NCI-H1417 treated with DMSO at 0.1 percent for 48 hours (cell line): Measurements from ENCODE around the gene PCDH10.
A peak's percentile ranks its signal among the peaks of the same experiment; 100 is the strongest.

Source experiments
- DNase-seq: peaks from one replicate; lab custom pipeline; 2025; lab: John Stamatoyannopoulos, UW

Gene PCDH10

DNA sequence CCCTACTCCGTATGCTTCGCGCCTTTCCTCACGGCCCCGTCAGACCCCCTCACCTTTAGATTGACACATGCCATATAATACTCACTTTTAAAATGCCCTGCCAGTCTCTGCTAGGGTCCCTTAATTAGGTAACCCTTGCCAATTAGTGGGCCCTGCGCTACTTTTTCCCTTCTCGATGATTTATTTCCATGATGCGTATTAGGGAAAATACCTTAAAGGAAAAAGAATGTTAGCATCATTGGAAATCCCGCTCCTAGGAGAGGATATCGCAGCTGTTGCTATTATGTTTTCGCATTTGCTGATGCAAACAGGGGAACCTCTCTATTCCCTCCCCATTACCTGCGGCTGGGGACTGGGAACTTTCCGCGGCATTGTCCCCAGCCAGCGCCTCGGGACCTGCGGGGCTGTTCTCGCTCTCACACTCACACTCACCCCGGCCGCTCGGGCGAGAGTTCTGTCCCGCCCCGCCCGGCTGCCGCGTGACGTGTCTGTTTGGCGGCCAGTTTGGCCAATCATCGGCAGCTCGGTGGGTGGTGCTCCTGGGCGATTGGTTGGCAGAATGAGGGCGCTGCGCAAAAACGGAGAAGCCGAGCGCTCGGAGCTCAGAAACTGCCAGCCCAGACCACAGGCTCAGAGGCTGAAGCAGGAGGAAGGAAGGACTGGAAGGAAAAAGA is at the start of gene PCDH10:
TSS of gene PCDH10 (plus strand) at position 605 of the 674 bp plus-strand sequence. CDS start 847 bp downstream, outside the sequence.
- peak; percentile 34 for DNase-seq

GRCh38 chr4:133102043-133102442 is 47.1 kb upstream of the PCDH10 start:
- no peak for DNase-seq

DNA sequence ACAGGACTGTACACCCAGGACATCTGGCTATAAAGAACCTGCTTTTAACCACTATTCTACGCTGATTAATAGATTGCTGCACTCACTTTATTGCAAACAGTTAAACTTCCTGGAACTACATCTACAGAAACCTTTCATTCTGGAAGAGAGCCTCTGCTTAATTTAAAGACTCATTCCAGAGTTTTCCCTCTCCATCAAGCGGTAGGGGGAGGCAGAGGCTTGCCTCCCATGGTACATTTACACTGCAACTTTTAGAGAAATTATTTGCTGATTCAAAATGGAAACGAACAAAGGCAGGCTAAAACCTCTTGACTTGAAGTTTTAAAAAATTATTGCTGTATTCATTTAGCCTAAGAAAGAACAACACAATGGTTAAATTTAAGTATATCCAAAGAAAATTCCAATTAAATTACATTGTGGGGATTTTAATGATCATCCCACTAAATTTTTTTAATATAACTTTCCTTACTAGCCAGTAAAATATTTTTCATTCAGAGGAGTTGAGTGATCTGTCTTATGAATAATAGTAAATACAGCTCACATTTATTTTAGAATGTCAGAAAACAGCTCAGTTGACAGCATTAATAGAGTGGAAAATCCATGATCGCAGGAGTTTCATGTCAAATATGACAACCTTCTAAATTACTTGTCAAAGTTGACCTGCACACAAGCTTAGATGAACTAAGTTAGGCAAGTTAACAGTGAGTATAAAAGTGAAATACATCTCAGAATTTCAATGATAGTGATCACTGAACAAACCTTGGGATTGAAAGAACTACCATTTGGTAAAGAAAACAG is 46.3 kb upstream of the PCDH10 start:
- DNase-seq, result no peak

DNA sequence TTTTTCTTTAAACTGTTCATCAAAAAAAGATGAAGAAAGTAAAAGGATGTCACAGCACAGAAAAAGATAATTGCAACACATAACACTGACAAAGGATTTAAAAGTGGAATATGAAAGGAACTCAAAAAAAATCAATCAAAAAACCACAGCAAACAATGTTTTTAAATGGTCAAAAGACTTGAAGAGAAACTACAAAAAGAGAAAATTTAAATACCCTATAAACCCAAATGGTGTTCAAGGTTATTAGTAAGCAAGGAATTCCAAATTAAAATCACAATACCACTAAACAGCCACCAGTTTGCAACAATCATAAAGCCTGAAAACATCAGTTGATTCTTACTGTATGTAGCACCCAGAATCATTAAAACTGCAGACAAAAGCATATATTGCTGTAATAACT is 36.5 kb upstream of the PCDH10 start:
- DNase-seq, result no peak

DNA sequence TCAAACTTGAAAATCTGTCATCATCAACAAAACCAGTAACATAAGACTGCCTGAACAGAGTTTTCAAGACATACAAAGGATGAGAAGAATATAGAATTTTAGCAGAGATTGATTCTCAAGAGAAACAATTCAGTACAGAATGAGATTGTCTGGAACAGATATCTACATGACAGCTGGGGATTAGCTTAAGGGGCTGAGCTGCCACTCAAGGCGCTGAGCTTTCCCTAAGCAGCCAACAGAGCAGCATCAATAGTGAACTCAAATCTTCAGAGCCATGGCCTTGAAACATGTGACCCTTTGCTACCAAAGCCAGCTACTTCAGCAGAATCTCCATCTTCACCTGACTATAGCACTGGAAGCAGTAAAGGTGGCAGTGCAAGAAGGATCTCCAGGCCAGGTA is 24.3 kb upstream of the PCDH10 start:
- no peak for DNase-seq

- DNase-seq, result no peak
Measured at GRCh38 chr4:133127500-133127899, 21.6 kb upstream of the PCDH10 start.

GRCh38 chr4:133129237-133129636 is 19.9 kb upstream of the PCDH10 start:
- DNase-seq, result no peak

- DNase-seq, result no peak
Measured at GRCh38 chr4:133130171-133130570, 18.9 kb upstream of the PCDH10 start.

DNA sequence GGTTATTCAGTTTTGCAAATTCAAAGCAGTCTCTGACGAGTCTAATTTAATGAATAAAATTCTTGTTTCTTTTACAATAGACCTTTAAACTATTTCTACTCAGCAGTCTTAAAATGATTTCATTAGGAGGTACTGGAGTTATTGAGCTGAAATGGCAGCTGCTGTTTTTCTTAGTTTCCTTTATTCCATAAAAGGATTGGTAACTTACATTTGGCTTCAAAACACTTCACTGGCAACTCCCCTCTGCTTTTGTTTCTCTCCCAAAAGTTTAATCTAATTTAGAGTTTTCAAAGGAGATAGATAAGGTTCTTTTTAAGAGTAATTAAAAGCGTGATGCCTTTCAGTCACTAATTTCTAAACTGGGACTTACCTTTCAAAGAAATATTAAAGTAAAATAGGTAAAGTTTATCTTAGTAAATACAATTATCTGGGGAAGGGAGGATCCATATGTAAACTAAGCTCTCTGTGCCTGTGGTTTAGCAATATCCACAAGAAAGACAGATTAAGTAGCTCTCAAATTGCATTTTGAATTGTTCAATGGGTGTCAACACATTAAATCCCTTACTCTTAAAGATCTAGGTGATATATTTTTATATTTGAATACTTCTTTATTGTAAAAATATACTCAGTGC is 17.1 kb upstream of the PCDH10 start:
- no peak for DNase-seq

DNA sequence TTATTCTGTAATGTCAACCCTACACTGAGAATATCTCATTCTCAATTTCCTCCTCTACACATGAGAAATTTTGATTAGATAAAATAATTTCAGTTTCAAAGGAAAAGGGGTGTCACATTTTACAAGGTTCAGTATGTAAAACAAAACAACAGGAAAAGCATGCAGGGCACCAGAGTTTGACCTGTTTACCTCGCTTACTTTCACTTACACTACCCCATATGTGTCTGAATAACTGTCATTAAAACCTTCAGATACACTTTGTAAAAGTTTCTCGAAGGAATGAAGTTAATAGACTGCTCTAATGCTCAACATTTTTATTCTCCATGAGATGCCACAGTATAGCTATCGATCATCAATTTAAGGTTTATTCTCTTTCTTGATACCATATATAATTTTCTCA is 12.3 kb upstream of the PCDH10 start:
- no peak for DNase-seq

- no peak for DNase-seq
Measured at GRCh38 chr4:133137571-133137970, 11.5 kb upstream of the PCDH10 start.

GRCh38 chr4:133143775-133144430 is 5.2 kb upstream of the PCDH10 start:
- DNase-seq, result no peak

DNA sequence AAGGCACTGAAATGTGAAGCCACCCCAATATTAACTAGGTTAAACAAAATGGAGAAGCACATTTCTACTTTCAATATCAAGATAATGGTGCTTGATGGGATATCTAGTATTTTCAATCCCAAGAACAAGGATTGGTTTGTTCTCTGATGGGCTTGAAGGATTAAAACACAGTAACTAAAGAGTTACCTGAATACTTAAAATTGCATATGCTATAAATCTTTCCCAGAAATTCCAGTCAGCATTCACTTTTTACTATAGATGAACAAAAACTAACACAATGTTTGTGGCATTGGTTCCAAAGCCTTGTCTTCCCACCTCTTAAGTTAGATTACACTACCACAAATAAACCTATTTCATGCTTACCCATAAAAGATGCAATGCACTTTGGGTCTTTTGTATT is 3.9 kb upstream of the PCDH10 start:
- no peak for DNase-seq

DNA sequence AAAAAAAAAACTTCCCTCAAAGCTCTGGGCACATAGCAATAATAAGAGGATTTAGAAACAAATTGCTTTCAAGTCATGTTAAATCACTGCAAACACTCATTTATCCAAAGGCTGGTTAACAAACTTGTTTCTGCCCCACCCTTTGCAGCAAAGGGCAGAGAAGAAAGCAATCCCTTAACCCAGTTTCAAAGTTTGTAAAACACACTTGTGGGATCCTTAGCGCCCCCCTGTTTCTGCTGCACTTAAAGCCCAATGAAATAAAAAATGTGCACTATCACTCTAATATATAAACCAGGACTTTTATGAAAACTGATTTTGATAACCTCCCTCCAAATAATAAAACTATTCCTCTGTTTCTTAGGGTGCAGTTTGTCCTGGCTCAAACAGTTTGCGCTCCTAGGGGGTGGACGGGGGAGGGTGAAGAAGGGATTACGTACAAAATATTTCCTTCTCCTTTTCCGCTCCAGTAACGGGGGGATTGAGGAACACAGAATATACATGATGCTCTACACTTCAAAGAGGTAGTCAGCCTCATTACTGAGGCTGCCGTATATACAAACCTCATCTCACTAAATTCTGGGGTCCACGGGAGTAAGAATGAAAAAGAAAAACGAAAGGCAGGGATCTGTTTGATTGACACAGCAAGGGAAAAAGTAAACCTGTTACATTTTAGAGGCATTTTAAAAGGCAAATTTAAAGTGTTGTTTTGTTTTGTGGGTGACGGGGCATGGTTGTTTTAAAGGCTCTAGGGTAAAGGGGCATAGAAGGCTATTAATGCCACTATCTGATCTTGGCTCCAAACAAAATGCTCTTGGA is 3.1 kb upstream of the PCDH10 start:
- DNase-seq, result no peak

- DNase-seq, result no peak
Measured at GRCh38 chr4:133146574-133147241, 2.4 kb upstream of the PCDH10 start.

DNA sequence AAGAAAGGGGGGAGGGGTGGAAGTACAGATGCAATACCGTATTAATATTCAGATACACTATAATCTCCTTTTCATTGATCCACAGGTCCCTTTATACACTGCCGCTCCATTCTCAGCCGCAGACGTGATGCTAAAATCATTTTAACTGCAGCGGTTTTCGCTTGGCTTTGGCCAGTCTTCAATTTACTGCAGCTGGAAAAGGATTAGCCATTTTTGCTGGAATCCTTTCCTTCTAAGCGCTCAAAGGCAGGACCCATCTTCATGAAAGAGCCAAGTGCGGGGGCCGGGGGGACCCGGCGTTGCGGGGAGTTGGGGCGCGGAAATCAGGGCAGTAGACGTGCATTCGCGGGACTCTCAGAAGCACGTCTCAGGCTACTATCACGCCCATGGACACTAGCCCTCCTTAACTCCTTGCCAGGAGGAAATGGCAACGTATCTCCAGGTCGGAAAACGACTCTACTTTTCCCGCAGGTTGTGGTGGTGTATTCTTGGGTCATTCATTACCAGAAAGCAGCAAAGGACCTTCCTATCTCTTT is 1.7 kb upstream of the PCDH10 start:
- DNase-seq, result no peak

- DNase-seq, result no peak
Measured at GRCh38 chr4:133147921-133148689, 989 bp upstream of the PCDH10 start.

GRCh38 chr4:133149364-133149695 is 236 bp downstream of the PCDH10 start:
- DNase-seq, result no peak

- no peak for DNase-seq
Measured at GRCh38 chr4:133149932-133150471, 908 bp downstream of the PCDH10 start.
